A549 (cell line): ENCODE results near the gene FNDC3A. TPM values are rescaled to one million over a fixed set of nuclear protein-coding genes. Genes with fewer than 3 reads are reported as not detected.

ENCODE experiments used
- ATAC-seq, 2 experiments: fragments of 200-7000 bp in 1 of 2; fragments of >200 bp in 1 of 2; cut with Nextera tagmentation in 1 of 2; cut with Tn5 transposase in 1 of 2; 3 replicates each; pipeline versions ENCODE4 v1.8.0 to v1.9.1; 2018 to 2020; ENCODE audit warnings: mild to moderate bottlenecking in 1 of 2, moderate library complexity in 1 of 2
- CTCF ChIA-PET: fragments of 300-600 bp; sonication (Branson Sonifier 250); formaldehyde crosslinking; extraction: SDS; loops from one replicate; lab custom pipeline; 2021; ENCODE audit warnings: antibody characterized with exemption, inconsistent platforms; lab: Yijun Ruan, JAX
- POLR2A ChIA-PET: fragments of 350-600 bp; formaldehyde crosslinking; extraction: SDS; loops from one replicate; lab custom pipeline; 2021; ENCODE audit warnings: antibody characterized with exemption, inconsistent platforms; lab: Yijun Ruan, JAX
- DNase-seq, 2 experiments: peaks; one replicate each; pipeline versions ENCODE4 v3.0.0 to v3.0.0-alpha.2; 2011 to 2016; ENCODE audit warnings: low read depth in 1 of 2, low spot score in 1 of 2
- FAIRE-seq: peaks from 2 replicates; lab custom pipeline; 2011; peaks lifted over from hg19 to GRCh38; lab: Jason Lieb, UNC
- H3K27ac ChIP-seq, 2 experiments: fragments of >200 bp; sonication (Bioruptor Twin); formaldehyde crosslinking; 3 replicates each; pipeline ENCODE4 v1.5.1; 2016 to 2017
- H3K4me1 ChIP-seq: fragments of >200 bp; sonication (Bioruptor Twin); formaldehyde crosslinking; 3 replicates; pipeline ENCODE4 v1.6.1; 2016
- H3K4me2 ChIP-seq: fragments of >200 bp; sonication (Bioruptor Twin); formaldehyde crosslinking; 3 replicates; pipeline ENCODE4 v1.6.1; 2016
- H3K4me3 ChIP-seq: fragments of >200 bp; sonication (Bioruptor Twin); formaldehyde crosslinking; 3 replicates; pipeline ENCODE4 v1.5.1; 2016
- H3K9me3 ChIP-seq: fragments of >200 bp; sonication (Bioruptor Twin); formaldehyde crosslinking; 3 replicates; pipeline ENCODE4 v1.6.1; 2016
- BHLHE40 ChIP-seq: IDR thresholded peaks from 2 replicates; pipeline ENCODE4 v1.6.1; 2012; ENCODE audit warnings: low read depth, low read length, inconsistent platforms
- CBX8 ChIP-seq: fragments of 200-600 bp; sonication (generic); IDR thresholded peaks from 2 replicates; pipeline ENCODE4 v1.6.1; 2016
- CEBPB ChIP-seq, 2 experiments: fragments of >200 bp in 1 of 2; sonication (Bioruptor Twin) in 1 of 2; formaldehyde crosslinking in 1 of 2; IDR thresholded peaks; 2 replicates each; pipeline ENCODE4 v1.6.1; 2012 to 2016
- CHD2 ChIP-seq: fragments of 150-350 bp; IDR thresholded peaks from 2 replicates; pipeline ENCODE4 v1.6.1; 2014; ENCODE audit warnings: low read length; ENCODE audit not compliant: partially characterized antibody
- EHMT2 ChIP-seq: fragments of 200-600 bp; sonication (generic); IDR thresholded peaks from 2 replicates; pipeline ENCODE4 v1.6.1; 2016; ENCODE audit warnings: antibody characterized with exemption, low read depth, mild to moderate bottlenecking, moderate library complexity
- EP300 ChIP-seq, 2 experiments: fragments of >200 bp; sonication (Bioruptor Twin); formaldehyde crosslinking; IDR thresholded peaks; 2 replicates in 1 of 2; 3 replicates in 1 of 2; pipeline ENCODE4 v1.6.1; 2016 to 2017
- ESRRA ChIP-seq: fragments of 150-350 bp; IDR thresholded peaks from 2 replicates; pipeline ENCODE4 v1.6.1; 2014; ENCODE audit warnings: mild to moderate bottlenecking, low read length, borderline replicate concordance
- FOXS1 ChIP-seq: fragments of 250-450 bp; sonication (Bioruptor Pico); IDR thresholded peaks from 2 replicates; pipeline ENCODE4 v1.5.0; 2020; ENCODE audit warnings: mild to moderate bottlenecking, moderate library complexity
- GATA3 ChIP-seq: IDR thresholded peaks from 2 replicates; pipeline ENCODE4 v1.6.1; 2012; ENCODE audit warnings: borderline replicate concordance
- HEYL ChIP-seq: fragments of 250-450 bp; sonication (Bioruptor Pico); IDR thresholded peaks from 2 replicates; pipeline ENCODE4 v1.8.0; 2021; ENCODE audit warnings: mild to moderate bottlenecking, moderate library complexity
- JUNB ChIP-seq: fragments of >200 bp; sonication (Bioruptor Twin); formaldehyde crosslinking; IDR thresholded peaks from 2 replicates; pipeline ENCODE4 v1.6.1; 2016
- KDM1A ChIP-seq: fragments of 200-600 bp; sonication (generic); IDR thresholded peaks from 2 replicates; pipeline ENCODE4 v1.6.1; 2016; ENCODE audit warnings: low read depth, mild to moderate bottlenecking
- MAZ ChIP-seq: fragments of 150-350 bp; IDR thresholded peaks from 2 replicates; pipeline ENCODE4 v1.6.1; 2014; ENCODE audit warnings: antibody characterized with exemption, low read depth, low read length, borderline replicate concordance
- NFE2L2 ChIP-seq: fragments of 150-350 bp; conservative IDR thresholded peaks from 2 replicates; pipeline ENCODE4 v1.6.1; 2014; ENCODE audit warnings: low read length
- RAD21 ChIP-seq, 2 experiments: fragments of >200 bp in 1 of 2; sonication (Bioruptor Twin) in 1 of 2; formaldehyde crosslinking in 1 of 2; IDR thresholded peaks in 1 of 2; conservative IDR thresholded peaks in 1 of 2; 2 replicates in 1 of 2; 3 replicates in 1 of 2; pipeline ENCODE4 v1.6.1; 2012 to 2018; ENCODE audit warnings: inconsistent platforms in 1 of 2
- RFX5 ChIP-seq: fragments of 450-650 bp; IDR thresholded peaks from 2 replicates; pipeline ENCODE4 v1.7.1; 2014; ENCODE audit warnings: antibody characterized with exemption, mild to moderate bottlenecking, moderate library complexity
- SMC3 ChIP-seq: fragments of >200 bp; sonication (Bioruptor Twin); formaldehyde crosslinking; IDR thresholded peaks from 3 replicates; pipeline ENCODE4 v1.6.1; 2018; ENCODE audit warnings: inconsistent platforms
- TFCP2L1 ChIP-seq: fragments of 250-450 bp; sonication (Bioruptor Pico); IDR thresholded peaks from 2 replicates; pipeline ENCODE4 v1.5.0; 2021; ENCODE audit warnings: mild to moderate bottlenecking
- ZFP36 ChIP-seq: fragments of 450-650 bp; IDR thresholded peaks from 2 replicates; pipeline ENCODE4 v1.6.1; 2014; ENCODE audit warnings: borderline replicate concordance; ENCODE audit not compliant: partially characterized antibody
- WGBS: methylation state at CpG from one replicate; pipeline ENCODE4 v1.1.6; 2017; ENCODE audit errors: missing lambda C conversion rate; 5-methylcytosine and 5-hydroxymethylcytosine counted together
- polyA plus RNA-seq, 4 experiments: library from polyadenylated mRNA; depleted of rRNA in 3 of 4; stranded (reverse); fragments of >200 nt; fragmentation: RNase III in 1 of 4; extraction: RNeasy Plus Mini Kit Qiagen cat#74134 plus additional on column Dnase treatment in 1 of 4; gene quantifications; 2 replicates in 3 of 4; 3 replicates in 1 of 4; pipeline ENCODE4 v1.2.3, GENCODE V29; 2011 to 2017
- TF ChIP-seq, protein P1 (sequence below): fragments of >200 bp; sonication (Bioruptor Twin); formaldehyde crosslinking; IDR thresholded peaks from 3 replicates; pipeline ENCODE4 v1.5.1; 2016
- TF ChIP-seq, protein P2 (sequence below): fragments of >200 bp; sonication (Bioruptor Twin); formaldehyde crosslinking; IDR thresholded peaks from 3 replicates; pipeline ENCODE4 v1.6.1; 2016
- TF ChIP-seq, protein P3 (sequence below): fragments of 250-450 bp; sonication (Bioruptor Pico); IDR thresholded peaks from 2 replicates; pipeline ENCODE4 v1.5.0; 2021; ENCODE audit warnings: mild to moderate bottlenecking, moderate library complexity, borderline replicate concordance
- TF ChIP-seq, protein P4 (sequence below): fragments of 450-650 bp; IDR thresholded peaks from 2 replicates; pipeline ENCODE4 v1.6.1; 2014; ENCODE audit warnings: antibody characterized with exemption

Gene FNDC3A
- polyA plus RNA-seq, 2 of the 4 experiments (the other 2 are of a cell fraction), result 16.0 to 32.6 TPM

DNA sequence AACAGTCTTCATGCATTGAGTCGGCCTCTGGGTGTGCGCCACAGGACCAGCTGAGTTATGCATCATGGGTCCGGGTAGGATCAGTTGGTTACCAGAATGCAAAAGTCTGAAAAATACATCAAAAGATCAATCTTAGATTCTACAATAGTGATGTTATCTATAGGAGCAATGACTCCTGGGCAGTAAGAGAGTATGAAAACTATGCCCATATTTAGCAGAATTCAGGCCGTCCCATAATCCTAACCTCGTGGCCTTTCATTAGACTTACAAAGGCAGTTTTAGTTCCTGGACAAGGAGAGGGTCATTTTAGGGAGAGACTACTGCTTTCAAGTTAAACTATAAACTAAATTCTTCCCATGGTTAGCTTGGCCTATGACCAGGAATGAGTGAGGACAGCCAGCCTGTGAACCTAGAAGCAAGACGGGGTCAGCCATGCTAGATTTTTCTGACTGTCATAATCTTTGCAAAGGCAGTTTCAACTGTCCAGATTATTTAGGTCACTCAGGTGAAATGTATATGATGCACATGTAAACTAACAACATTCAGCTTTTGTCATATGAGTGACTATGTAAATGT is 260.2 kb downstream of the FNDC3A start:
- TF ChIP-seq EHMT2 (no peak), JUNB (no peak), GATA3 (no peak), CBX8 (no peak), KDM1A (no peak)
- no peak overlapping the region for H3K27ac ChIP-seq
- POLR2A ChIA-PET, result no interaction called here
- no peak overlapping the region for H3K4me3 ChIP-seq
- 79% methylated on average over 6 of the region's 6 CpGs for WGBS
- no peak for ATAC-seq
- no peaks in the 10 kb centered on the region for H3K9me3 ChIP-seq
- no peak overlapping the region for H3K4me2 ChIP-seq
- H3K4me1 ChIP-seq, result no peaks in the 10 kb centered on the region
- FAIRE-seq, result no peak
- CTCF ChIA-PET, result no interaction called here
- DNase-seq, result no peak

DNA sequence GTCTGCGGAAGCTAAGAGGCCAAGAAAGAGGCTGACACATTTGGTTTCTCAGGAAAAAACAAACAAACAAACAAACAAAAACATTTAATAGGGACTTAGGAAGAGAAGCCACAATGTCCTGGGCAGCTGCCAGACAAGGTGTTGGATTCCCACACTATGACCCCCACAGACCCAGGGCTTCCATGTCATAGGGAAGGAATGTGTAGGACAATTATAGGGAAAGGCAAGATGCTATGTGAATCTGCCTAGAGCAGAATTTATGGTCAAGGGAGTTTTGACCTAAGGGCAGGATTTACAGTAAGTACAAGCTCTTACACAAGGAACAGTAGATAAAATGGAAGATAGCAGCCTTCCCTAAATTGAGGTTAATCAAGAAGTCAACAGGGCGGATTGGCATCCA is 262.9 kb downstream of the FNDC3A start:
- H3K9me3 ChIP-seq, result no peaks in the 10 kb centered on the region
- POLR2A ChIA-PET, result no interaction called here
- CTCF ChIA-PET, result interaction anchor here (1.3 to 1.6 kb wide), 2 partner anchors 9 to 19 kb away, joined by 4 read pairs; partner anchors contain the start of genes CDADC1 and MLNR
- no peaks in the 10 kb centered on the region for H3K4me1 ChIP-seq
- ATAC-seq (no peak), FAIRE-seq (no peak), DNase-seq (no peak)
- H3K4me2 ChIP-seq, result no peak overlapping the region
- TF ChIP-seq KDM1A, result no peak
- TF ChIP-seq NFE2L2, result no peak
- TF ChIP-seq ZFP36, result no peak
- TF ChIP-seq RAD21 (conservative IDR thresholded peaks at IDR 0.05 in 1 of 2, IDR thresholded peaks at IDR 0.05 in 1 of 2), result no peak
- no peak for TF ChIP-seq CEBPB (IDR thresholded peaks at IDR 0.05)
- 77% methylated on average over 2 of the region's 2 CpGs for WGBS
- no peak overlapping the region for H3K4me3 ChIP-seq
- no peak overlapping the region for H3K27ac ChIP-seq

DNA sequence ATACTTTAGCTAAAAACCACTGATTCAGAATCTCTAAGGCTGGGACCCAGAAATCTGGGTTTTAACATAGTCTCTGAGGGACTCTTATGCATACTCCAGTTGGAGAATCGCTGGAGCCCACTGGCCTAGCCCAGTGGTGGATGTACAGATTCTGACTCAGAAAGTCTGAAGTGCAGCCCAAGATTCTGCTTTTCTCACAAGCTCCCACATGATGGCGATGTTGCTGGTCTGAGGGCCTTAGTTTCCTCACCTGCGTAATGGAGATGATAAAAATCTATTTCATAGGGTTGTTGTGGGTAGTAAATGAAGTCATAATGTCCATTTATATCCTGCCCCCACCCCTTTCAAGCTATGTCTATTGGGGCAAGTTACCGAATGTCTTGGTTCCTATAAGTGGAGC is 264.3 kb downstream of the FNDC3A start:
- H3K4me1 ChIP-seq, result no peaks in the 10 kb centered on the region
- no peak overlapping the region for H3K4me3 ChIP-seq
- H3K4me2 ChIP-seq, result no peak overlapping the region
- no peak overlapping the region for H3K27ac ChIP-seq
- WGBS, result 4% methylated on average over 4 of the region's 4 CpGs
- ATAC-seq (peak; percentile 80 to 84), FAIRE-seq (no peak)
- POLR2A ChIA-PET, result interaction anchor here (0.5 kb wide), 1 partner anchor 204 kb away, joined by 3 read pairs; the partner anchor contains the start of genes CAB39L and SETDB2
- no peaks in the 10 kb centered on the region for H3K9me3 ChIP-seq
- TF ChIP-seq RAD21 (conservative IDR thresholded peaks at IDR 0.05 in 1 of 2, IDR thresholded peaks at IDR 0.05 in 1 of 2), result peak; percentile 16 to 26; a peak in 1 of 5 replicates
- no peak for TF ChIP-seq HEYL (CRISPR knock-in tag)
- TF ChIP-seq ESRRA, result no peak
- TF ChIP-seq BHLHE40, result no peak
- TF ChIP-seq, protein P1, sequence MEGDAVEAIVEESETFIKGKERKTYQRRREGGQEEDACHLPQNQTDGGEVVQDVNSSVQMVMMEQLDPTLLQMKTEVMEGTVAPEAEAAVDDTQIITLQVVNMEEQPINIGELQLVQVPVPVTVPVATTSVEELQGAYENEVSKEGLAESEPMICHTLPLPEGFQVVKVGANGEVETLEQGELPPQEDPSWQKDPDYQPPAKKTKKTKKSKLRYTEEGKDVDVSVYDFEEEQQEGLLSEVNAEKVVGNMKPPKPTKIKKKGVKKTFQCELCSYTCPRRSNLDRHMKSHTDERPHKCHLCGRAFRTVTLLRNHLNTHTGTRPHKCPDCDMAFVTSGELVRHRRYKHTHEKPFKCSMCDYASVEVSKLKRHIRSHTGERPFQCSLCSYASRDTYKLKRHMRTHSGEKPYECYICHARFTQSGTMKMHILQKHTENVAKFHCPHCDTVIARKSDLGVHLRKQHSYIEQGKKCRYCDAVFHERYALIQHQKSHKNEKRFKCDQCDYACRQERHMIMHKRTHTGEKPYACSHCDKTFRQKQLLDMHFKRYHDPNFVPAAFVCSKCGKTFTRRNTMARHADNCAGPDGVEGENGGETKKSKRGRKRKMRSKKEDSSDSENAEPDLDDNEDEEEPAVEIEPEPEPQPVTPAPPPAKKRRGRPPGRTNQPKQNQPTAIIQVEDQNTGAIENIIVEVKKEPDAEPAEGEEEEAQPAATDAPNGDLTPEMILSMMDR, result peak; percentile 35
- TF ChIP-seq, all 56 proteins: peak for 2
- CTCF ChIA-PET, result interaction anchor here (0.8 to 2.2 kb wide), 4 partner anchors 11 to 204 kb away, joined by 3 to 8 read pairs (median 4); partner anchors contain the start of gene SETDB2
- DNase-seq, result peak in 1 of 2 experiments; percentile 24

DNA sequence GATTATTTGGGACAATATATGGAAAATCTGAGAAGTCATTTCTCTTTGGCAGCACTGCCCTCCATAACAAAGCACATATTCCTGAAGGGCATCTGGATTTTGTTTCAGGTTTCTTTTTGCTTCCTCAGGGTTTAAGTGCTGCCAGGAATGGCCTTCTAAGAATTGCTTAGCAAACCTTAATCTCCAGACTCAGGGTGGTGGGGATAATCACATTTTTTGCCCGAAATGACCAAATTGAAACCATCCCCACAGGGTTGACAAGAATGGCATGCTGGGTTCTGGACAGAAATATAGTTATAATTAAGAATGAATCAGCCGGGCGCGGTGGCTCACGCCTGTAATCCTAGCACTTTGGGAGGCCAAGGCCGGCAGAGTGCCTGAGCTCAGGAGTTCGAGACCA is 265.6 kb downstream of the FNDC3A start:
- CTCF ChIA-PET, result interaction anchor here (2.2 kb wide), 1 partner anchor 40 kb away, joined by 8 read pairs; no protein-coding TSS in a partner anchor
- Histone ChIP-seq H3K4me3 (no peak overlapping the region), H3K27ac (no peak overlapping the region), H3K4me2 (no peak overlapping the region), H3K9me3 (no peaks in the 10 kb centered on the region), H3K4me1 (no peaks in the 10 kb centered on the region)
- DNase-seq, result no peak
- ATAC-seq, result no peak
- no peak for FAIRE-seq
- WGBS, result 65% methylated on average over 7 of the region's 7 CpGs
- POLR2A ChIA-PET, result no interaction called here
- TF ChIP-seq, protein P2, sequence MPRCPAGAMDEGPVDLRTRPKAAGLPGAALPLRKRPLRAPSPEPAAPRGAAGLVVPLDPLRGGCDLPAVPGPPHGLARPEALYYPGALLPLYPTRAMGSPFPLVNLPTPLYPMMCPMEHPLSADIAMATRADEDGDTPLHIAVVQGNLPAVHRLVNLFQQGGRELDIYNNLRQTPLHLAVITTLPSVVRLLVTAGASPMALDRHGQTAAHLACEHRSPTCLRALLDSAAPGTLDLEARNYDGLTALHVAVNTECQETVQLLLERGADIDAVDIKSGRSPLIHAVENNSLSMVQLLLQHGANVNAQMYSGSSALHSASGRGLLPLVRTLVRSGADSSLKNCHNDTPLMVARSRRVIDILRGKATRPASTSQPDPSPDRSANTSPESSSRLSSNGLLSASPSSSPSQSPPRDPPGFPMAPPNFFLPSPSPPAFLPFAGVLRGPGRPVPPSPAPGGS, result no peak
- TF ChIP-seq EP300 (IDR thresholded peaks at IDR 0.05), result no peak
- TF ChIP-seq, protein P3, sequence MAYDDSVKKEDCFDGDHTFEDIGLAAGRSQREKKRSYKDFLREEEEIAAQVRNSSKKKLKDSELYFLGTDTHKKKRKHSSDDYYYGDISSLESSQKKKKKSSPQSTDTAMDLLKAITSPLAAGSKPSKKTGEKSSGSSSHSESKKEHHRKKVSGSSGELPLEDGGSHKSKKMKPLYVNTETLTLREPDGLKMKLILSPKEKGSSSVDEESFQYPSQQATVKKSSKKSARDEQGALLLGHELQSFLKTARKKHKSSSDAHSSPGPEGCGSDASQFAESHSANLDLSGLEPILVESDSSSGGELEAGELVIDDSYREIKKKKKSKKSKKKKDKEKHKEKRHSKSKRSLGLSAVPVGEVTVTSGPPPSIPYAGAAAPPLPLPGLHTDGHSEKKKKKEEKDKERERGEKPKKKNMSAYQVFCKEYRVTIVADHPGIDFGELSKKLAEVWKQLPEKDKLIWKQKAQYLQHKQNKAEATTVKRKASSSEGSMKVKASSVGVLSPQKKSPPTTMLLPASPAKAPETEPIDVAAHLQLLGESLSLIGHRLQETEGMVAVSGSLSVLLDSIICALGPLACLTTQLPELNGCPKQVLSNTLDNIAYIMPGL (CRISPR knock-in tag), result no peak
- TF ChIP-seq MAZ, result no peak
- TF ChIP-seq FOXS1, result no peak
- TF ChIP-seq CHD2, result no peak
- TF ChIP-seq HEYL (CRISPR knock-in tag), result no peak
- TF ChIP-seq RFX5, result no peak
- TF ChIP-seq TFCP2L1 (CRISPR knock-in tag), result no peak
- TF ChIP-seq, protein P4, sequence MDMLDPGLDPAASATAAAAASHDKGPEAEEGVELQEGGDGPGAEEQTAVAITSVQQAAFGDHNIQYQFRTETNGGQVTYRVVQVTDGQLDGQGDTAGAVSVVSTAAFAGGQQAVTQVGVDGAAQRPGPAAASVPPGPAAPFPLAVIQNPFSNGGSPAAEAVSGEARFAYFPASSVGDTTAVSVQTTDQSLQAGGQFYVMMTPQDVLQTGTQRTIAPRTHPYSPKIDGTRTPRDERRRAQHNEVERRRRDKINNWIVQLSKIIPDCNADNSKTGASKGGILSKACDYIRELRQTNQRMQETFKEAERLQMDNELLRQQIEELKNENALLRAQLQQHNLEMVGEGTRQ, result no peak
- no peak for TF ChIP-seq CEBPB (IDR thresholded peaks at IDR 0.05)
- TF ChIP-seq SMC3, result no peak
